Right ventricle myocardium inferior (tissue), 1 donor: ENCODE measurements around the gene EXOC6B. TPM values are rescaled to one million over a fixed set of nuclear protein-coding genes. Genes with fewer than 3 reads are reported as not detected.
"Not testable (repeated sequence)": the region's sequence is repeated elsewhere in the genome, so short reads cannot be mapped to it uniquely, and the experiment has no call there.

Experiments used
- ATAC-seq: fragments of 200-7000 bp; cut with Tn5 transposase; one replicate; pipeline ENCODE4 v1.9.1; 2020; ENCODE audit warnings: mild to moderate bottlenecking, moderate library complexity
- DNase-seq: peaks from one replicate; pipeline ENCODE4 v3.0.0; 2021; ENCODE audit errors: missing footprints
- intact Hi-C: fragments of 100-400 bp; cut with DNase I; formaldehyde crosslinking; loops from one replicate; pipeline ENCODE4 v1.11.0; 2022
- total RNA-seq: library from RNA; stranded (reverse); fragmentation: NEBNext Ultra II Directional; extraction: Animal tissue kit (Norgen Biotek cat#: 25700); gene quantifications from one replicate; pipeline ENCODE4 v1.2.1, GENCODE V29; 2021
- donor health status: DM: no; HTN: yes; CAD: no; lungs with severe emphysema.

Gene EXOC6B
- total RNA-seq, 1 donor from 2014 or later: 117 TPM

- no peak for ATAC-seq
- DNase-seq: no peak
- intact Hi-C loops: no loop called here
Observed at GRCh38 chr2:72665448-72665847, 160.4 kb downstream of the EXOC6B start.

- DNase-seq (no peak), ATAC-seq (no peak)
- intact Hi-C loops: no loop called here
Observed at GRCh38 chr2:72661985-72662384, 163.8 kb downstream of the EXOC6B start.

GRCh38 chr2:72649810-72650209, 176.0 kb downstream of the EXOC6B start:
- intact Hi-C loops: no loop called here
- DNase-seq: no peak
- ATAC-seq: no peak

- intact Hi-C loops, ATAC-seq, DNase-seq: not testable (repeated sequence)
Observed at GRCh38 chr2:72641221-72641620, 184.6 kb downstream of the EXOC6B start.

- DNase-seq: no peak
- intact Hi-C loops: no loop called here
Observed at GRCh38 chr2:72638600-72639211, 187.1 kb downstream of the EXOC6B start.

GRCh38 chr2:72636210-72636609, 189.6 kb downstream of the EXOC6B start:
- intact Hi-C loops: no loop called here
- no peak for DNase-seq
- ATAC-seq: no peak

More at GRCh38 chr2:72638600-72639211, 187.1 kb downstream of the EXOC6B start:
- ATAC-seq: no peak

- ATAC-seq: no peak
- intact Hi-C loops: no loop called here
- no peak for DNase-seq
Observed at GRCh38 chr2:72630767-72631166, 195.1 kb downstream of the EXOC6B start.

GRCh38 chr2:72629062-72629461, 196.8 kb downstream of the EXOC6B start:
- peak; percentile 84 for ATAC-seq
- intact Hi-C loops: no loop called here

GRCh38 chr2:72627083-72627482, 198.8 kb downstream of the EXOC6B start:
- ATAC-seq: no peak
- intact Hi-C loops: no loop called here

More at GRCh38 chr2:72629062-72629461, 196.8 kb downstream of the EXOC6B start:
- no peak for DNase-seq

GRCh38 chr2:72625366-72625765, 200.5 kb downstream of the EXOC6B start:
- ATAC-seq: no peak
- intact Hi-C loops: no loop called here

More at GRCh38 chr2:72627083-72627482, 198.8 kb downstream of the EXOC6B start:
- no peak for DNase-seq

GRCh38 chr2:72623481-72623880, 202.4 kb downstream of the EXOC6B start:
- ATAC-seq (no peak), DNase-seq (no peak)
- intact Hi-C loops: no loop called here

More at GRCh38 chr2:72625366-72625765, 200.5 kb downstream of the EXOC6B start:
- no peak for DNase-seq

GRCh38 chr2:72619626-72620025, 206.2 kb downstream of the EXOC6B start:
- DNase-seq (no peak), ATAC-seq (no peak)
- intact Hi-C loops: no loop called here

- ATAC-seq (no peak), DNase-seq (no peak)
- intact Hi-C loops: no loop called here
Observed at GRCh38 chr2:72613931-72614330, 211.9 kb downstream of the EXOC6B start.

- intact Hi-C loops: no loop called here
- no peak for DNase-seq
- no peak for ATAC-seq
Observed at GRCh38 chr2:72612614-72613160, 213.1 kb downstream of the EXOC6B start.

GRCh38 chr2:72607189-72607588, 218.6 kb downstream of the EXOC6B start:
- no peak for DNase-seq
- intact Hi-C loops: no loop called here
- ATAC-seq: no peak

GRCh38 chr2:72605836-72606442, 219.9 kb downstream of the EXOC6B start:
- DNase-seq (no peak), ATAC-seq (no peak)
- intact Hi-C loops: no loop called here

GRCh38 chr2:72604468-72604867, 221.4 kb downstream of the EXOC6B start:
- DNase-seq (no peak), ATAC-seq (no peak)
- intact Hi-C loops: no loop called here

- ATAC-seq: no peak
Observed at GRCh38 chr2:72603481-72603880, 222.4 kb downstream of the EXOC6B start.

GRCh38 chr2:72602711-72603110, 223.1 kb downstream of the EXOC6B start:
- no peak for DNase-seq

More at GRCh38 chr2:72603481-72603880, 222.4 kb downstream of the EXOC6B start:
- DNase-seq: no peak
- intact Hi-C loops: no loop called here

GRCh38 chr2:72602095-72602494, 223.7 kb downstream of the EXOC6B start:
- intact Hi-C loops: no loop called here
- DNase-seq (no peak), ATAC-seq (no peak)

More at GRCh38 chr2:72602711-72603110, 223.1 kb downstream of the EXOC6B start:
- intact Hi-C loops: no loop called here
- no peak for ATAC-seq
